H1 (cell line): ENCODE measurements around the gene TRAPPC6A. TPM values are rescaled to one million over a fixed set of nuclear protein-coding genes. Genes with fewer than 3 reads are reported as not detected.

Source experiments
- CTCF ChIA-PET: fragments of 300-600 bp; sonication (Branson Sonifier 250); formaldehyde crosslinking; loops from one replicate; lab custom pipeline; 2021; ENCODE audit not compliant: partially characterized antibody; lab: Charles Lee
- POLR2A ChIA-PET: fragments of 300-600 bp; sonication (Branson Sonifier 250); formaldehyde crosslinking; loops from one replicate; lab custom pipeline; 2021; ENCODE audit warnings: inconsistent platforms; ENCODE audit not compliant: partially characterized antibody; lab: Charles Lee
- DNase-seq, 2 experiments: peaks; one replicate each; pipeline versions ENCODE4 v3.0.0 to v3.0.0-alpha.2; 2010 to 2022; ENCODE audit warnings: low spot score in 2 of 2, low read depth in 1 of 2, mixed read lengths in 1 of 2
- FAIRE-seq: peaks from 2 replicates; lab custom pipeline; 2011; peaks lifted over from hg19 to GRCh38; lab: Jason Lieb, UNC
- H2AFZ ChIP-seq: 2 replicates; pipeline ENCODE4 v1.8.1; 2012; ENCODE audit warnings: low read length, inconsistent platforms
- H2AK5ac ChIP-seq: 2 replicates; pipeline ENCODE4 v1.6.1; 2013; ENCODE audit warnings: low read depth, low read length
- H2BK120ac ChIP-seq: replicated peaks from 2 replicates; pipeline ENCODE3; 2013; ENCODE audit warnings: low read depth, low read length, inconsistent platforms
- H2BK12ac ChIP-seq: 2 replicates; pipeline ENCODE4 v1.6.1; 2013; ENCODE audit warnings: low read depth, low read length
- H2BK15ac ChIP-seq: 2 replicates; pipeline ENCODE4 v1.6.1; 2013; ENCODE audit warnings: low read length
- H2BK20ac ChIP-seq: 2 replicates; pipeline ENCODE4 v1.6.1; 2013; ENCODE audit warnings: low read length
- H2BK5ac ChIP-seq: 2 replicates; pipeline ENCODE4 v1.6.1; 2013; ENCODE audit warnings: low read depth, low read length
- H3K14ac ChIP-seq: 2 replicates; pipeline ENCODE4 v1.6.1; 2013; ENCODE audit warnings: inconsistent platforms; ENCODE audit not compliant: insufficient read length
- H3K18ac ChIP-seq: 2 replicates; pipeline ENCODE4 v1.6.1; 2013; ENCODE audit warnings: low read length; ENCODE audit errors: extremely low read depth
- H3K23ac ChIP-seq: 2 replicates; pipeline ENCODE4 v1.6.1; 2013; ENCODE audit warnings: inconsistent platforms; ENCODE audit not compliant: insufficient read length
- H3K23me2 ChIP-seq: 2 replicates; pipeline ENCODE4 v1.6.1; 2013; ENCODE audit warnings: low read depth, low read length
- H3K27ac ChIP-seq: 2 replicates; pipeline ENCODE4 v1.6.1; 2011; ENCODE audit warnings: low read depth, low read length, inconsistent platforms
- H3K27me3 ChIP-seq, 4 experiments: replicated peaks in 1 of 4; 1 replicate in 1 of 4; 2 replicates in 3 of 4; pipeline versions ENCODE4 v1.6.1 to v1.8.1; 2011 to 2013; ENCODE audit warnings: low read length in 3 of 4, mild to moderate bottlenecking in 3 of 4, inconsistent platforms in 2 of 4, mixed read lengths in 2 of 4, moderate library complexity in 1 of 4; ENCODE audit not compliant: control insufficient read depth in 3 of 4, insufficient read depth in 3 of 4; ENCODE audit errors: extremely low read depth in 1 of 4
- H3K36me3 ChIP-seq, 4 experiments: 2 replicates each; pipeline versions ENCODE4 v1.6.1 to v1.8.1; 2011 to 2013; ENCODE audit warnings: mild to moderate bottlenecking in 4 of 4, low read length in 3 of 4, moderate library complexity in 2 of 4, control low read depth in 1 of 4, inconsistent platforms in 1 of 4; ENCODE audit not compliant: insufficient read depth in 4 of 4, control insufficient read depth in 2 of 4
- H3K4ac ChIP-seq: replicated peaks from 2 replicates; pipeline ENCODE3; 2013; ENCODE audit warnings: low read length, low read depth, mixed read lengths, inconsistent platforms; ENCODE audit not compliant: insufficient read length
- H3K4me1 ChIP-seq, 4 experiments: replicated peaks in 1 of 4; 1 replicate in 1 of 4; 2 replicates in 3 of 4; pipeline versions ENCODE4 v1.6.1 to v1.8.1; 2011 to 2013; ENCODE audit warnings: low read length in 3 of 4, inconsistent platforms in 2 of 4, mixed read lengths in 1 of 4; ENCODE audit not compliant: insufficient read depth in 4 of 4, control insufficient read depth in 3 of 4
- H3K4me2 ChIP-seq, 2 experiments: 2 replicates each; pipeline versions ENCODE4 v1.6.1 to v1.8.1; 2011 to 2013; ENCODE audit warnings: low read depth in 2 of 2, low read length in 2 of 2, control low read depth in 1 of 2, inconsistent platforms in 1 of 2, mild to moderate bottlenecking in 1 of 2; ENCODE audit not compliant: insufficient read depth in 1 of 2
- H3K4me3 ChIP-seq, 4 experiments: fragments of 200-600, 300-600 bp in 1 of 4; sonication (generic), shearing (Covaris generic), sonication (Bioruptor Twin) in 1 of 4; 2 replicates each; pipeline versions ENCODE4 v1.5.1 to v1.8.1; 2011 to 2016; ENCODE audit warnings: low read length in 4 of 4, low read depth in 3 of 4, control low read depth in 2 of 4, inconsistent platforms in 2 of 4, mild to moderate bottlenecking in 2 of 4, mixed read lengths in 1 of 4, moderate library complexity in 1 of 4; ENCODE audit not compliant: insufficient read depth in 2 of 4; ENCODE audit errors: extremely low read depth in 1 of 4
- H3K56ac ChIP-seq: replicated peaks from 2 replicates; pipeline ENCODE3; 2013; ENCODE audit warnings: low read depth, mild to moderate bottlenecking, mixed read lengths, low read length, inconsistent platforms; ENCODE audit not compliant: insufficient read length
- H3K79me1 ChIP-seq: 2 replicates; pipeline ENCODE4 v1.6.1; 2013; ENCODE audit warnings: low read depth, low read length, control low read depth
- H3K79me2 ChIP-seq, 2 experiments: 2 replicates each; pipeline versions ENCODE4 v1.6.1 to v1.8.1; 2012 to 2013; ENCODE audit warnings: low read length in 2 of 2, mild to moderate bottlenecking in 2 of 2, inconsistent platforms in 1 of 2; ENCODE audit not compliant: insufficient read depth in 2 of 2, control insufficient read depth in 1 of 2
- H3K9ac ChIP-seq, 4 experiments: replicated peaks in 1 of 4; 1 replicate in 1 of 4; 2 replicates in 3 of 4; pipeline versions ENCODE4 v1.6.1 to v1.8.1; 2011 to 2013; ENCODE audit warnings: low read depth in 3 of 4, low read length in 3 of 4, control low read depth in 2 of 4, mild to moderate bottlenecking in 2 of 4, moderate library complexity in 2 of 4, inconsistent platforms in 1 of 4; ENCODE audit errors: extremely low read depth in 1 of 4
- H3K9me3 ChIP-seq, 2 experiments: 2 replicates each; pipeline versions ENCODE4 v1.6.1 to v1.8.1; 2012 to 2013; ENCODE audit warnings: mild to moderate bottlenecking in 2 of 2, moderate library complexity in 2 of 2, control low read depth in 1 of 2, inconsistent platforms in 1 of 2, low read depth in 1 of 2, low read length in 1 of 2, mixed read lengths in 1 of 2; ENCODE audit not compliant: insufficient read depth in 2 of 2
- H4K20me1 ChIP-seq, 2 experiments: replicated peaks in 1 of 2; 2 replicates each; pipeline versions ENCODE3 to v1.8.1; 2011 to 2013; ENCODE audit warnings: inconsistent platforms in 2 of 2, low read length in 2 of 2, mild to moderate bottlenecking in 1 of 2; ENCODE audit not compliant: insufficient read depth in 2 of 2, control insufficient read depth in 1 of 2
- H4K5ac ChIP-seq: 2 replicates; pipeline ENCODE4 v1.6.1; 2013; ENCODE audit warnings: low read length, low read depth, mixed read lengths, inconsistent platforms; ENCODE audit not compliant: insufficient read length
- H4K8ac ChIP-seq: 2 replicates; pipeline ENCODE4 v1.8.0; 2013; ENCODE audit warnings: mild to moderate bottlenecking, moderate library complexity, low read length, inconsistent platforms; ENCODE audit not compliant: insufficient read depth; ENCODE audit errors: extremely low read depth
- H4K91ac ChIP-seq: replicated peaks from 2 replicates; pipeline ENCODE3; 2013; ENCODE audit warnings: low read length, mixed read lengths, inconsistent platforms; ENCODE audit not compliant: insufficient read length
- EP300 ChIP-seq, 2 experiments: IDR thresholded peaks; 1 replicate in 1 of 2; 2 replicates in 1 of 2; pipeline ENCODE4 v1.6.1; 2011 to 2012; ENCODE audit warnings: low read depth in 2 of 2, low read length in 2 of 2, mild to moderate bottlenecking in 2 of 2, borderline replicate concordance in 1 of 2, inconsistent platforms in 1 of 2, moderate library complexity in 1 of 2
- JUN ChIP-seq: IDR thresholded peaks from 2 replicates; pipeline ENCODE4 v1.6.1; 2011; ENCODE audit warnings: low read depth, mild to moderate bottlenecking, improper control_type of control experiment, low read length
- KDM4A ChIP-seq: IDR thresholded peaks from one replicate; pipeline ENCODE4 v1.7.1; 2012; ENCODE audit warnings: low read depth, mild to moderate bottlenecking, moderate library complexity, low read length, inconsistent platforms; ENCODE audit not compliant: severe bottlenecking
- SP2 ChIP-seq: IDR thresholded peaks from 2 replicates; pipeline ENCODE4 v1.6.1; 2012; ENCODE audit warnings: mild to moderate bottlenecking, low read length, inconsistent platforms
- TEAD4 ChIP-seq: IDR thresholded peaks from 2 replicates; pipeline ENCODE4 v1.6.1; 2012; ENCODE audit warnings: low read depth, low read length, inconsistent platforms, mixed read lengths
- ZNF274 ChIP-seq: IDR thresholded peaks from 2 replicates; pipeline ENCODE4 v1.7.0; 2012; ENCODE audit warnings: low read length, borderline replicate concordance; ENCODE audit errors: extremely low read depth
- WGBS, 2 experiments: shearing (Covaris generic) in 1 of 2; methylation state at CpG; one replicate each; pipeline versions ENCODE4 v1.1.6 to v1.1.7; 2013 to 2015; ENCODE audit warnings: low lambda C conversion rate in 2 of 2, mixed read lengths in 2 of 2, inconsistent platforms in 1 of 2, low coverage in 1 of 2, missing lambda C conversion rate in 1 of 2; ENCODE audit not compliant: insufficient replicate concordance in 2 of 2, insufficient coverage in 1 of 2, insufficient read length in 1 of 2; ENCODE audit errors: extremely low coverage in 1 of 2, missing lambda C conversion rate in 1 of 2; 5-methylcytosine and 5-hydroxymethylcytosine counted together
- polyA plus RNA-seq, 7 experiments: library from polyadenylated mRNA; depleted of rRNA in 3 of 7; stranded (reverse) in 5 of 7; unstranded in 2 of 7; fragments of >200 nt in 5 of 7; fragments of 200-250 nt in 2 of 7; gene quantifications; 1 replicate in 5 of 7; 2 replicates in 1 of 7; 4 replicates in 1 of 7; pipeline versions ENCODE4 v1.2.1 to v1.2.3, GENCODE V29; 2011 to 2013; ENCODE audit warnings: missing spikeins in 2 of 7, mixed read lengths in 2 of 7
- total RNA-seq: library from RNA; stranded (reverse); fragmentation: NEBNext Ultra II Directional; extraction: Animal tissue kit (Norgen Biotek cat#: 25700); gene quantifications from 2 replicates; pipeline ENCODE4 v1.2.1, GENCODE V29; 2021

The TRAPPC6A gene
- total and polyA plus RNA-seq, 2 of the 8 experiments (the other 6 are each of a cell fraction or from before 2014, with no cell fraction given), result 31.8 to 130 TPM

DNA sequence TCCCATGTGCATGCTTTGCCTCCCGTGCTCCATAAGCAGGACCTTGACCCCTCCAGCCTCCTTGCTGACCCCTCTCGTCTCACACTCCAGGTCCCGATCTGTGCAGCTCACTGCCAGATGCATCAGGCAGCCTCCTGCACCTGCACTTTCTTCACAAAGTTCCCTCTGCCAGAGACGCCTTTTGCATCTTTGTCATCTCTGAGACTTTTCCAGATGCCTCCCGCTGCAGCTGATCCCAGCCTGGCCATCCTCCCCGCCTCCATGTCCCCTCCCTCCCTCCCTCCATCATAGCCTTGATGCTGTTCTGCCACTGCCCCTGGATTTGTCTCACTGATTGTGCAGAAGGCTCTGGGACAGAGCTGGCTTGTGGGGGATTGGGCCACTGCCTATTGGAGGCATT, 55.2 kb downstream of the TRAPPC6A start:
- CTCF ChIA-PET, result interaction anchor here (4.4 to 6.1 kb wide), 3 partner anchors 10 to 23 kb away, joined by 44 to 73 read pairs (median 57); no protein-coding TSS in a partner anchor
- no peaks in the 10 kb centered on the region for H3K36me3 ChIP-seq
- no peak overlapping the region for H4K5ac ChIP-seq
- H3K4me2 ChIP-seq, result no peak overlapping the region
- peaks cover 0 to 4% (median 0%) of the 10 kb centered on the region in 4 experiments; a peak in 4 of 7 replicates for H3K4me1 ChIP-seq
- H3K79me2 ChIP-seq, result peaks cover 0 to 63% of the 10 kb centered on the region in 2 experiments; a peak in 2 of 4 replicates
- H3K23ac ChIP-seq, result no peak overlapping the region
- POLR2A ChIA-PET, result interaction anchor here (1.6 to 4.3 kb wide), 3 partner anchors 10 to 33 kb away, joined by 6 to 21 read pairs (median 8); partner anchors contain the start of gene PPP1R37
- no peak for FAIRE-seq
- H2BK120ac ChIP-seq, result no peak overlapping the region
- no peak overlapping the region for H3K14ac ChIP-seq
- H2AFZ ChIP-seq, result no peak overlapping the region
- H2AK5ac ChIP-seq, result no peak overlapping the region
- WGBS, 2 experiments, result 87% methylated on average over 5 of the region's 6 CpGs; no CpG with 5 or more reads in 1 of the 2 experiments
- no peaks in the 10 kb centered on the region for H3K27me3 ChIP-seq
- no peak overlapping the region for H3K4me3 ChIP-seq
- no peak overlapping the region for H3K9ac ChIP-seq
- H3K27ac ChIP-seq, result no peak overlapping the region
- H3K9me3 ChIP-seq, result no peaks in the 10 kb centered on the region
- H2BK20ac ChIP-seq, result no peak overlapping the region
- H2BK12ac ChIP-seq, result no peak overlapping the region
- DNase-seq, result no peak
- no peak overlapping the region for H4K8ac ChIP-seq
- H4K20me1 ChIP-seq, result peaks cover 19 to 49% of the 10 kb centered on the region in 2 experiments
- no peak overlapping the region for H3K4ac ChIP-seq
- H2BK15ac ChIP-seq, result no peak overlapping the region
- peaks cover 33% of the 10 kb centered on the region for H3K79me1 ChIP-seq
- no peak overlapping the region for H4K91ac ChIP-seq
- no peaks in the 10 kb centered on the region for H3K23me2 ChIP-seq
- TF ChIP-seq KDM4A (no peak), EP300 (IDR thresholded peaks at IDR 0.05; ENCODE audit: borderline replicate concordance in 1 of 2, low read depth in 2 of 2, low read length in 2 of 2) (no peak), ZNF274 (no peak), SP2 (no peak), TEAD4 (no peak), JUN (no peak)
- H2BK5ac ChIP-seq, result no peak overlapping the region
- H3K56ac ChIP-seq, result no peak overlapping the region
- no peak overlapping the region for H3K18ac ChIP-seq
